ENCODE data around the gene PCCB.
"Not testable (repeated sequence)": the region's sequence is repeated elsewhere in the genome, so short reads cannot be mapped to it uniquely, and the experiment has no call there.

PCCB gene

GRCh38 chr3:136250903-136251460 lies 842 bp downstream of the PCCB start:
- Histone ChIP-seq H3K27ac (peak overlapping the region; percentile 84), H3K9me3 (ENCODE audit: low read depth, low read length) (no peaks in the 10 kb centered on the region), H3K9ac (ENCODE audit: insufficient read length) (peak overlapping the region; percentile 92), H3K4me3 (peak overlapping the region; percentile 93), H3K36me3 (ENCODE audit: insufficient read depth, low read length) (peaks cover 10% of the 10 kb centered on the region)
- TF ChIP-seq POLR2AphosphoS5 (IDR thresholded peaks at IDR 0.05; ENCODE audit: borderline replicate concordance, low read depth, low read length) (no peak), EZH2 (IDR thresholded peaks at IDR 0.05) (no peak)
- DNase-seq (ENCODE audit: low read depth, low spot score) = no peak

- H3K27ac ChIP-seq = no peak overlapping the region
- no peak for DNase-seq (ENCODE audit: low read depth, low spot score)
- peak overlapping the region; percentile 92 for H3K9ac ChIP-seq (ENCODE audit: insufficient read length)
- peak overlapping the region; percentile 93 for H3K4me3 ChIP-seq
- H3K9me3 ChIP-seq (ENCODE audit: low read depth, low read length) = no peaks in the 10 kb centered on the region
- H3K36me3 ChIP-seq (ENCODE audit: insufficient read depth, low read length) = peaks cover 15% of the 10 kb centered on the region
- TF ChIP-seq FOXP2 (optimal IDR thresholded peaks at IDR 0.05; ENCODE audit: control extremely low read depth, extremely low read length, insufficient read depth) (no peak), EZH2 (IDR thresholded peaks at IDR 0.05) (no peak), POLR2AphosphoS5 (IDR thresholded peaks at IDR 0.05; ENCODE audit: borderline replicate concordance, low read depth, low read length) (no peak)
These were observed 1.4 kb downstream of the PCCB start for GRCh38 chr3:136251511-136251910.

- TF ChIP-seq EZH2 (IDR thresholded peaks at IDR 0.05) (no peak), FOXP2 (optimal IDR thresholded peaks at IDR 0.05; ENCODE audit: control extremely low read depth, extremely low read length, insufficient read depth) (no peak), POLR2AphosphoS5 (IDR thresholded peaks at IDR 0.05; ENCODE audit: borderline replicate concordance, low read depth, low read length) (no peak)
- DNase-seq (ENCODE audit: low read depth, low spot score) = no peak
- Histone ChIP-seq H3K9me3 (ENCODE audit: low read depth, low read length) (no peaks in the 10 kb centered on the region), H3K27ac (no peak overlapping the region), H3K4me3 (no peak overlapping the region), H3K36me3 (ENCODE audit: insufficient read depth, low read length) (peaks cover 55% of the 10 kb centered on the region), H3K9ac (ENCODE audit: insufficient read length) (no peak overlapping the region)
These were observed 5.7 kb downstream of the PCCB start for GRCh38 chr3:136255672-136256406.

- no peaks in the 10 kb centered on the region for H3K9me3 ChIP-seq (ENCODE audit: low read depth, low read length)
- no peak overlapping the region for H3K27ac ChIP-seq
- DNase-seq (ENCODE audit: low read depth, low spot score) = no peak
- peaks cover 77% of the 10 kb centered on the region for H3K36me3 ChIP-seq (ENCODE audit: insufficient read depth, low read length)
- TF ChIP-seq POLR2AphosphoS5 (IDR thresholded peaks at IDR 0.05; ENCODE audit: borderline replicate concordance, low read depth, low read length) (no peak), EZH2 (IDR thresholded peaks at IDR 0.05) (no peak), FOXP2 (optimal IDR thresholded peaks at IDR 0.05; ENCODE audit: control extremely low read depth, extremely low read length, insufficient read depth) (no peak)
- H3K9ac ChIP-seq (ENCODE audit: insufficient read length) = no peak overlapping the region
- H3K4me3 ChIP-seq = no peak overlapping the region
These were observed 8.1 kb downstream of the PCCB start for GRCh38 chr3:136258199-136258598.

- DNase-seq (ENCODE audit: low read depth, low spot score) = no peak
- Histone ChIP-seq H3K36me3 (ENCODE audit: insufficient read depth, low read length) (peaks cover 78% of the 10 kb centered on the region), H3K4me3 (no peak overlapping the region), H3K9me3 (ENCODE audit: low read depth, low read length) (no peaks in the 10 kb centered on the region), H3K27ac (no peak overlapping the region), H3K9ac (ENCODE audit: insufficient read length) (no peak overlapping the region)
- TF ChIP-seq POLR2AphosphoS5 (IDR thresholded peaks at IDR 0.05; ENCODE audit: borderline replicate concordance, low read depth, low read length) = no peak
- no peak for TF ChIP-seq FOXP2 (optimal IDR thresholded peaks at IDR 0.05; ENCODE audit: control extremely low read depth, extremely low read length, insufficient read depth)
- TF ChIP-seq EZH2 (IDR thresholded peaks at IDR 0.05) = no peak
These were observed 11.7 kb downstream of the PCCB start for GRCh38 chr3:136261826-136262225.

GRCh38 chr3:136262559-136262958 lies 12.4 kb downstream of the PCCB start:
- Histone ChIP-seq H3K9ac (ENCODE audit: insufficient read length) (no peak overlapping the region), H3K9me3 (ENCODE audit: low read depth, low read length) (no peaks in the 10 kb centered on the region), H3K4me3 (no peak overlapping the region), H3K36me3 (ENCODE audit: insufficient read depth, low read length) (peaks cover 71% of the 10 kb centered on the region), H3K27ac (no peak overlapping the region)
- no peak for DNase-seq (ENCODE audit: low read depth, low spot score)
- no peak for TF ChIP-seq EZH2 (IDR thresholded peaks at IDR 0.05)
- no peak for TF ChIP-seq POLR2AphosphoS5 (IDR thresholded peaks at IDR 0.05; ENCODE audit: borderline replicate concordance, low read depth, low read length)

- TF ChIP-seq POLR2AphosphoS5 (IDR thresholded peaks at IDR 0.05; ENCODE audit: borderline replicate concordance, low read depth, low read length) = no peak
- TF ChIP-seq FOXP2 (optimal IDR thresholded peaks at IDR 0.05; ENCODE audit: control extremely low read depth, extremely low read length, insufficient read depth) = no peak
- no peak for TF ChIP-seq EZH2 (IDR thresholded peaks at IDR 0.05)
- H3K9ac ChIP-seq (ENCODE audit: insufficient read length) = no peak overlapping the region
- H3K4me3 ChIP-seq = no peak overlapping the region
- H3K27ac ChIP-seq = no peak overlapping the region
- DNase-seq (ENCODE audit: low read depth, low spot score) = no peak
- peaks cover 65% of the 10 kb centered on the region for H3K36me3 ChIP-seq (ENCODE audit: insufficient read depth, low read length)
- no peaks in the 10 kb centered on the region for H3K9me3 ChIP-seq (ENCODE audit: low read depth, low read length)
These were observed 13.1 kb downstream of the PCCB start for GRCh38 chr3:136263251-136263650.

GRCh38 chr3:136266468-136267125 lies 16.5 kb downstream of the PCCB start:
- not testable (repeated sequence) for DNase-seq (ENCODE audit: low read depth, low spot score); H3K27ac ChIP-seq

More at GRCh38 chr3:136266468-136267125, 16.5 kb downstream of the PCCB start:
- not testable (repeated sequence) for H3K4me3 ChIP-seq; H3K9ac ChIP-seq (ENCODE audit: insufficient read length); H3K9me3 ChIP-seq (ENCODE audit: low read depth, low read length)
- peaks cover 57% of the 10 kb centered on the region for H3K36me3 ChIP-seq (ENCODE audit: insufficient read depth, low read length)
